GM23338 (cell line): ENCODE results near the gene MTHFD2L.

ENCODE experiments used
- CTCF ChIP-seq, 2 experiments: fragments of 200-600 bp in 1 of 2; sonication (generic) in 1 of 2; conservative IDR thresholded peaks; 2 replicates each; pipeline versions ENCODE4 v1.5.1 to v1.6.1; 2016 to 2017; ENCODE audit warnings: antibody characterized with exemption in 2 of 2, low read depth in 2 of 2, mild to moderate bottlenecking in 2 of 2, moderate library complexity in 1 of 2
- EZH2 ChIP-seq: fragments of 200-600 bp; sonication (generic); IDR thresholded peaks from one replicate; pipeline ENCODE4 v1.8.0; 2017; ENCODE audit warnings: antibody characterized with exemption, mild to moderate bottlenecking, low read depth; ENCODE audit not compliant: unreplicated experiment
- JUNB ChIP-seq: IDR thresholded peaks from one replicate; pipeline ENCODE4 v1.6.1; 2016; ENCODE audit warnings: antibody characterized with exemption; ENCODE audit not compliant: unreplicated experiment

GRCh38 chr4:74329307-74329706, 171.4 kb downstream of the MTHFD2L start:
- no peak for TF ChIP-seq CTCF (conservative IDR thresholded peaks at IDR 0.05; ENCODE audit: low read depth in 2 of 2)
- TF ChIP-seq EZH2, result no peak
- no peak for TF ChIP-seq JUNB
